K562 (cell line): ENCODE results near the gene DRAXIN. TPM values are rescaled to one million over a fixed set of nuclear protein-coding genes. Genes with fewer than 3 reads are reported as not detected.

ENCODE experiments used
- ATF3 ChIP-seq, 2 experiments: fragments of 450-650 bp in 1 of 2; sonication (generic) in 1 of 2; formaldehyde crosslinking in 1 of 2; IDR thresholded peaks in 1 of 2; conservative IDR thresholded peaks in 1 of 2; 2 replicates each; pipeline versions ENCODE4 v1.6.1 to v1.8.1; 2016 to 2023; ENCODE audit warnings: mild to moderate bottlenecking in 2 of 2, moderate library complexity in 2 of 2, inconsistent platforms in 1 of 2, missing genetic modification reagents in 1 of 2
- CEBPB ChIP-seq: fragments of 450-650 bp; IDR thresholded peaks from 2 replicates; pipeline ENCODE4 v1.6.1; 2016; ENCODE audit warnings: missing genetic modification characterization, missing compliant biosample characterization
- CHD2 ChIP-seq: IDR thresholded peaks from 2 replicates; pipeline ENCODE4 v1.6.1; 2011; ENCODE audit warnings: low read depth, low read length
- DIDO1 ChIP-seq: fragments of 450-650 bp; IDR thresholded peaks from 2 replicates; pipeline ENCODE4 v1.6.1; 2016; ENCODE audit warnings: low read depth, missing biosample characterization, missing genetic modification characterization
- DMBX1 ChIP-seq: fragments of 250-450 bp; sonication (Bioruptor Pico); IDR thresholded peaks from 2 replicates; pipeline ENCODE4 v1.8.0; 2022; ENCODE audit warnings: inconsistent platforms, mild to moderate bottlenecking, moderate library complexity, borderline replicate concordance
- EHMT2 ChIP-seq: fragments of 450-650 bp; IDR thresholded peaks from 2 replicates; pipeline ENCODE4 v1.6.1; 2018; ENCODE audit warnings: antibody characterized with exemption
- FOS ChIP-seq: IDR thresholded peaks from 3 replicates; pipeline ENCODE4 v1.6.1; 2011; ENCODE audit not compliant: insufficient read length; ENCODE audit errors: extremely low read depth
- HCFC1 ChIP-seq: IDR thresholded peaks from 2 replicates; pipeline ENCODE4 v1.6.1; 2012; ENCODE audit warnings: low read depth, low read length, improper control_type of control experiment
- HDAC1 ChIP-seq, 2 experiments: fragments of 450-650 bp; IDR thresholded peaks; 2 replicates each; pipeline ENCODE4 v1.6.1; 2016 to 2017; ENCODE audit warnings: inconsistent platforms in 1 of 2, mild to moderate bottlenecking in 1 of 2, moderate library complexity in 1 of 2
- HDAC8 ChIP-seq: fragments of 450-650 bp; IDR thresholded peaks from 2 replicates; pipeline ENCODE4 v1.6.1; 2016; ENCODE audit warnings: mild to moderate bottlenecking, missing genetic modification characterization, moderate library complexity, missing compliant biosample characterization
- L3MBTL2 ChIP-seq: fragments of 450-650 bp; IDR thresholded peaks from 2 replicates; pipeline ENCODE4 v1.6.1; 2016; ENCODE audit warnings: mild to moderate bottlenecking, moderate library complexity
- NCOA4 ChIP-seq: fragments of 450-650 bp; IDR thresholded peaks from 2 replicates; pipeline ENCODE4 v1.6.1; 2018; ENCODE audit warnings: mild to moderate bottlenecking; ENCODE audit not compliant: partially characterized antibody
- NFRKB ChIP-seq: fragments of 450-650 bp; IDR thresholded peaks from 2 replicates; pipeline ENCODE4 v1.6.1; 2016; ENCODE audit warnings: low read depth
- NUFIP1 ChIP-seq: fragments of 450-650 bp; IDR thresholded peaks from 2 replicates; pipeline ENCODE4 v1.6.1; 2018; ENCODE audit not compliant: partially characterized antibody
- RHOXF2B ChIP-seq: fragments of 250-450 bp; sonication (Bioruptor Pico); conservative IDR thresholded peaks from 2 replicates; pipeline ENCODE4 v1.5.1; 2021
- SRSF1 ChIP-seq: fragments of 200-400 bp; formaldehyde crosslinking; IDR thresholded peaks from 2 replicates; pipeline ENCODE4 v1.6.1; 2017; ENCODE audit warnings: mild to moderate bottlenecking, low read depth, low read length, moderate library complexity
- XRCC4 ChIP-seq: IDR thresholded peaks from one replicate; pipeline ENCODE4 v1.6.1; 2011; ENCODE audit not compliant: insufficient read depth, insufficient read length; ENCODE audit errors: extremely low read depth
- ZBTB2 ChIP-seq: fragments of 450-650 bp; IDR thresholded peaks from 2 replicates; pipeline ENCODE4 v1.6.1; 2016; ENCODE audit warnings: antibody characterized with exemption
- ZFP36 ChIP-seq: fragments of 150-350 bp; IDR thresholded peaks from 2 replicates; pipeline ENCODE4 v1.6.1; 2018; ENCODE audit warnings: low read length, low read depth; ENCODE audit not compliant: partially characterized antibody
- ZNF184 ChIP-seq: sonication (generic); formaldehyde crosslinking; IDR thresholded peaks from 2 replicates; pipeline ENCODE4 v1.5.0; 2020; ENCODE audit warnings: missing genetic modification reagents
- ZNF212 ChIP-seq: fragments of 450-650 bp; formaldehyde crosslinking; IDR thresholded peaks from 2 replicates; pipeline ENCODE4 v1.4.0; 2020; ENCODE audit warnings: mild to moderate bottlenecking
- ZNF232 ChIP-seq: sonication (generic); formaldehyde crosslinking; IDR thresholded peaks from 2 replicates; pipeline ENCODE4 v1.8.0; 2022; ENCODE audit warnings: mild to moderate bottlenecking, missing genetic modification reagents
- ZNF277 ChIP-seq: fragments of 250-450 bp; sonication (Bioruptor Pico); IDR thresholded peaks from 2 replicates; pipeline ENCODE4 v1.8.0; 2022; ENCODE audit warnings: inconsistent platforms, mild to moderate bottlenecking, moderate library complexity, borderline replicate concordance
- ZNF695 ChIP-seq: fragments of 450-650 bp; formaldehyde crosslinking; IDR thresholded peaks from 2 replicates; pipeline ENCODE4 v1.4.0; 2020; ENCODE audit warnings: mild to moderate bottlenecking, moderate library complexity
- polyA plus RNA-seq, 8 experiments: library from polyadenylated mRNA; depleted of rRNA in 4 of 8; stranded (reverse) in 5 of 8; unstranded in 3 of 8; fragments of >200 nt; fragmentation: Nextera tagmentation in 2 of 8; fragmentation: Illumina TruSeq in 1 of 8; extraction: Ambion mirVana in 2 of 8; extraction: Trizol in 1 of 8; gene quantifications; 2 replicates each; pipeline versions ENCODE4 v1.2.1 to v1.2.3, GENCODE V29; 2011 to 2014; ENCODE audit warnings: inconsistent platforms in 1 of 8, missing spikeins in 1 of 8
- total RNA-seq, 7 experiments: library from RNA; depleted of rRNA in 6 of 7; stranded (reverse); fragments of >200 nt in 6 of 7; fragmentation: Illumina TruSeq in 2 of 7; extraction: Trizol in 2 of 7; gene quantifications; 2 replicates each; pipeline versions ENCODE4 v1.2.1 to v1.2.3, GENCODE V29; 2011 to 2021; ENCODE audit warnings: low replicate concordance in 1 of 7

Gene DRAXIN
- total and polyA plus RNA-seq, 9 of the 15 experiments (the other 6 are each of a cell fraction or from before 2014, with no cell fraction given): 0.01 to 0.04 (median 0.01) TPM; not detected in 6

DNA sequence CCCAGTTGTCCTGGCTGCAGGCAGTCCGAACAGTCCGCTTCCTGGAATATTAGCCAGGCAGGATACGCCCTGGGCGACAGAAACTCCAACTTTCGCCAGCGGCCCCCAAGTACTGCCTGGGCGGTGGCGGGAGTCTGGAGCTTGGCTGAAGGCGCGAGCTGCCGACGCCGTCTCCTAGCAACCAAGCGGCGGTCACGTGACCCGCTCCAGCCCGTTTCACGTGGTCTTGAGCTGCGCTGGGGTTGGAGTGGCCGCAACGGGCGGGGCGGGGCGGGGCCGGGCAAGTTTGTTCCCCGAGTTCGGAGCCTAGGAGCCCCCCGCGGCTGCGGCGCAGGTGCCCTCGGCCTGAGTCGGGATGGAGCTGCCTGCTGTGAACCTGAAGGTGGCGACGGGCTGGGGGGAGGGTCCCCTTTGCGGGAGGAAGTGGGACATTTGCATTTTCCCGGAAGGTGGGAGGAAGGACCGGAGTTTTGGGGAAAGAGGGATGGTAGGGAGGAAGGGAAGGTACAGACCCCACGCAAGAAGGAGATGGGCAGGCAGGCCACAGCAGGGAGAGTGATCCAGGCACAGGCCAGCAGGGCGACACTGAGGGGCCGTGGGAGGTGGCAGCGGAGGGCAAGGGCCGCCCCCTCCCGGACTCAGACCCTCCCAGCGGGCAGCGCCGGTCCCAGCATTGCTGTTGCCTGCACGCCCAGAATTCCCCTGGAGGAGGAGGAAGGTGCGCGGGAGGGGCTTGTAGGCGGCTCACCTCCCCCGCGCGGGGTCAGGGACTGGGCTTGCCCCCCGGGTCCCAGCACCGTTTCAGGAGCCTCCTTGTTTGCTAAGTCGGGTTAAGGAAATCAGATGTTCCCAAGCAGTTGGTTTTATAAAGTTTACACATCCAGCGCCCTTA is 44.6 kb downstream of the DRAXIN start, which contains the start of gene AGTRAP (continued):
- TF ChIP-seq ZNF277 (CRISPR knock-in tag) (no peak), XRCC4 (no peak), NFRKB (no peak; the same call in 1 of the 2 replicates), NUFIP1 (no peak), FOS (peak; percentile 51), ZNF232 (0 out of 2 replicates have a peak, but pooled peaks have one; percentile 51), ZNF212 (CRISPR knock-in tag) (no peak), SRSF1 (no peak), HDAC8 (tag) (0 out of 2 replicates have a peak, but pooled peaks have one; percentile 44), ZBTB2 (peak; percentile 65; the same call in 1 of the 2 replicates), ZNF695 (CRISPR knock-in tag) (no peak), CEBPB (tag) (peak; percentile 20; the same call in 1 of the 2 replicates), ATF3 (IDR thresholded peaks at IDR 0.05) (no peak), ATF3 (CRISPR knock-in tag; conservative IDR thresholded peaks at IDR 0.05) (peak; percentile 82), L3MBTL2 (peak; percentile 77), DMBX1 (no peak), DIDO1 (tag) (no peak), RHOXF2B (CRISPR knock-in tag) (0 out of 2 replicates have a peak, but pooled peaks have one; percentile 81), EHMT2 (no peak), ZFP36 (no peak), HCFC1 (no peak), HDAC1 (IDR thresholded peaks at IDR 0.05) (peak in 1 of 2 experiments; percentile 94; a peak in 2 of 4 replicates), CHD2 (peak; percentile 8; the same call in 1 of the 2 replicates), NCOA4 (no peak), ZNF184 (CRISPR knock-in tag) (no peak)
